Fibroblast of lung (primary cell): ENCODE data around the gene DNAH6. TPM values are rescaled to one million over a fixed set of nuclear protein-coding genes. Genes with fewer than 3 reads are reported as not detected.

Experiments
- DNase-seq, 2 donors: peaks; one replicate each; pipeline versions ENCODE4 v3.0.0 to v3.0.0-alpha.2; 2010; ENCODE audit warnings: low read depth in 2 of 2
- H2AFZ ChIP-seq: 2 replicates; pipeline ENCODE4 v1.5.1; 2012; ENCODE audit warnings: low read length, control low read depth, inconsistent platforms
- H3K27ac ChIP-seq: 2 replicates; pipeline ENCODE4 v1.5.1; 2011; ENCODE audit warnings: low read length, control low read depth; ENCODE audit not compliant: insufficient read depth
- H3K27me3 ChIP-seq: 2 replicates; pipeline ENCODE4 v1.5.1; 2011; ENCODE audit warnings: mild to moderate bottlenecking, low read length; ENCODE audit not compliant: control insufficient read depth, insufficient read depth
- H3K36me3 ChIP-seq: 2 replicates; pipeline ENCODE4 v1.5.1; 2011; ENCODE audit warnings: low read length; ENCODE audit not compliant: control insufficient read depth, insufficient read depth
- H3K4me1 ChIP-seq: 2 replicates; pipeline ENCODE4 v1.5.1; 2011; ENCODE audit warnings: low read length; ENCODE audit not compliant: control insufficient read depth, insufficient read depth; ENCODE audit errors: extremely low read depth
- H3K4me2 ChIP-seq: 2 replicates; pipeline ENCODE4 v1.5.1; 2011; ENCODE audit warnings: low read length, control low read depth; ENCODE audit not compliant: insufficient read depth; ENCODE audit errors: extremely low read depth
- H3K4me3 ChIP-seq, 4 experiments: fragments of 200-600 bp in 1 of 4; sonication (generic) in 1 of 4; replicated peaks in 1 of 4; 2 replicates each; pipeline ENCODE4 v1.5.1; 2011 to 2016; ENCODE audit warnings: low read length in 4 of 4, low read depth in 3 of 4, mild to moderate bottlenecking in 3 of 4, control low read depth in 2 of 4, inconsistent platforms in 1 of 4, mixed read lengths in 1 of 4; ENCODE audit not compliant: insufficient read depth in 1 of 4; ENCODE audit errors: control extremely low read depth in 1 of 4
- H3K79me2 ChIP-seq: 2 replicates; pipeline ENCODE4 v1.5.1; 2012; ENCODE audit warnings: mild to moderate bottlenecking, low read length, inconsistent platforms; ENCODE audit not compliant: control insufficient read depth, insufficient read depth
- H3K9ac ChIP-seq: 2 replicates; pipeline ENCODE4 v1.5.1; 2011; ENCODE audit warnings: mild to moderate bottlenecking, low read length, control low read depth; ENCODE audit not compliant: insufficient read depth
- H3K9me3 ChIP-seq: 2 replicates; pipeline ENCODE4 v1.5.1; 2012; ENCODE audit warnings: low read depth, low read length; ENCODE audit not compliant: control insufficient read depth, insufficient read depth
- H4K20me1 ChIP-seq: 2 replicates; pipeline ENCODE4 v1.5.1; 2011; ENCODE audit warnings: low read length; ENCODE audit not compliant: control insufficient read depth, insufficient read depth; ENCODE audit errors: extremely low read depth
- CTCF ChIP-seq, 2 donors: IDR thresholded peaks in 1 of 2; conservative IDR thresholded peaks in 1 of 2; 1 replicate in 1 of 2; 2 replicates in 1 of 2; pipeline ENCODE4 v1.5.1; 2011 to 2012; ENCODE audit warnings: low read length in 2 of 2, control low read depth in 1 of 2, inconsistent platforms in 1 of 2, low read depth in 1 of 2, mild to moderate bottlenecking in 1 of 2
- EZH2 ChIP-seq: IDR thresholded peaks from 2 replicates; pipeline ENCODE4 v1.5.1; 2012; ENCODE audit warnings: low read length, control low read depth, mild to moderate bottlenecking; ENCODE audit errors: missing control alignments
- polyA plus RNA-seq, 2 donors: library from polyadenylated mRNA; depleted of rRNA in 1 of 2; stranded (reverse) in 1 of 2; unstranded in 1 of 2; fragments of >200 nt; gene quantifications; 2 replicates each; pipeline ENCODE4 v1.2.1, GENCODE V29; 2011 to 2012; ENCODE audit warnings: missing spikeins in 1 of 2
- total RNA-seq: library from RNA; depleted of rRNA; stranded (reverse); fragments of >200 nt; gene quantifications from 2 replicates; pipeline ENCODE4 v1.2.1, GENCODE V29; 2014

Gene DNAH6
- total and polyA plus RNA-seq, 2 donors (not counting 1 experiment from before 2014, with no cell fraction given), result under 0.01 to 0.01 TPM

- no peaks in the 10 kb centered on the region for H3K4me1 ChIP-seq
- no peak overlapping the region for H3K4me2 ChIP-seq
- no peaks in the 10 kb centered on the region for H3K36me3 ChIP-seq
- H3K9ac ChIP-seq, result no peak overlapping the region
- TF ChIP-seq EZH2 (no peak), CTCF (conservative IDR thresholded peaks at IDR 0.05 in 1 of 2, IDR thresholded peaks at IDR 0.05 in 1 of 2; ENCODE audit: low read depth in 1 of 2, low read length in 2 of 2) (no peak)
- H3K79me2 ChIP-seq, result no peaks in the 10 kb centered on the region
- H2AFZ ChIP-seq, result no peak overlapping the region
- no peak overlapping the region for H3K27ac ChIP-seq
- H4K20me1 ChIP-seq, result no peaks in the 10 kb centered on the region
- no peak for DNase-seq
- no peaks in the 10 kb centered on the region for H3K27me3 ChIP-seq
- H3K4me3 ChIP-seq, result no peak overlapping the region
- H3K9me3 ChIP-seq, result no peaks in the 10 kb centered on the region
These were observed 177.9 kb downstream of the DNAH6 start for GRCh38 chr2:84694088-84694622.

- H3K4me3 ChIP-seq, result no peak overlapping the region
- H3K27ac ChIP-seq, result no peak overlapping the region
- no peak for DNase-seq
- no peak overlapping the region for H2AFZ ChIP-seq
- peaks cover 5% of the 10 kb centered on the region for H3K4me1 ChIP-seq
- H3K27me3 ChIP-seq, result no peaks in the 10 kb centered on the region
- no peaks in the 10 kb centered on the region for H4K20me1 ChIP-seq
- H3K4me2 ChIP-seq, result no peak overlapping the region
- TF ChIP-seq EZH2, result no peak
- TF ChIP-seq CTCF (conservative IDR thresholded peaks at IDR 0.05 in 1 of 2, IDR thresholded peaks at IDR 0.05 in 1 of 2; ENCODE audit: low read depth in 1 of 2, low read length in 2 of 2), result no peak
- no peak overlapping the region for H3K9ac ChIP-seq
- no peaks in the 10 kb centered on the region for H3K9me3 ChIP-seq
- H3K36me3 ChIP-seq, result no peaks in the 10 kb centered on the region
- H3K79me2 ChIP-seq, result no peaks in the 10 kb centered on the region
These were observed 181.6 kb downstream of the DNAH6 start for GRCh38 chr2:84697895-84698294.

GRCh38 chr2:84700006-84700405, 183.7 kb downstream of the DNAH6 start:
- H2AFZ ChIP-seq, result no peak overlapping the region
- no peaks in the 10 kb centered on the region for H3K9me3 ChIP-seq
- no peak overlapping the region for H3K4me2 ChIP-seq
- DNase-seq, result peak in 1 of 2 donors; percentile 24
- H3K36me3 ChIP-seq, result no peaks in the 10 kb centered on the region
- no peaks in the 10 kb centered on the region for H3K79me2 ChIP-seq
- H3K4me1 ChIP-seq, result peaks cover 5% of the 10 kb centered on the region
- no peaks in the 10 kb centered on the region for H4K20me1 ChIP-seq
- H3K27me3 ChIP-seq, result no peaks in the 10 kb centered on the region
- TF ChIP-seq CTCF (conservative IDR thresholded peaks at IDR 0.05 in 1 of 2, IDR thresholded peaks at IDR 0.05 in 1 of 2; ENCODE audit: low read depth in 1 of 2, low read length in 2 of 2) (no peak), EZH2 (no peak)
- no peak overlapping the region for H3K4me3 ChIP-seq
- H3K27ac ChIP-seq, result no peak overlapping the region
- no peak overlapping the region for H3K9ac ChIP-seq
